G401.6 (cell line): ENCODE data around the gene BTBD6.
"Not testable (repeated sequence)": the region's sequence is repeated elsewhere in the genome, so short reads cannot be mapped to it uniquely, and the experiment has no call there.

Source experiments
- FAIRE-seq: peaks from 2 replicates; lab custom pipeline; 2012; peaks lifted over from hg19 to GRCh38; lab: Jason Lieb, UNC

BTBD6 gene

DNA sequence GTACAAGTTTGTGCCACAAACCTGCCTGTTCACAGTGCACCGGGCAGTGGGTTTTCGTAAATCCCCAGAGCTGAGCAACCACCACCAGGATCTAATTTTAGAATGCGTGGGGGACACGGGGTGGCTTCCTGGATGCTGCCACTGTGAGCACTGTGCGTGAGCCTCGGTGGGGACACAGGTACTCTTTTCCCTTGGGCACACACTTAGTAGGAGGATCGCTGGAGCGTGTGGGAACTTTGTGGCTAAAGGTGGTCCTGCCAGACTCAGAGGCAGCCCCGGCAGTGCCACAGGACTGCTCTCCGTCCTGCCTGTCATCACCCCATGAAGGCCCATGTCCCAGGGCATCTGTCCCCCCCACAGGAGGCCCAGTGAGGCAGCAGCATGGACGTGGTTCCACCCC, 21.1 kb downstream of the BTBD6 start:
- no peak for FAIRE-seq

GRCh38 chr14:105271224-105271890, 23.0 kb downstream of the BTBD6 start:
- FAIRE-seq: no peak

DNA sequence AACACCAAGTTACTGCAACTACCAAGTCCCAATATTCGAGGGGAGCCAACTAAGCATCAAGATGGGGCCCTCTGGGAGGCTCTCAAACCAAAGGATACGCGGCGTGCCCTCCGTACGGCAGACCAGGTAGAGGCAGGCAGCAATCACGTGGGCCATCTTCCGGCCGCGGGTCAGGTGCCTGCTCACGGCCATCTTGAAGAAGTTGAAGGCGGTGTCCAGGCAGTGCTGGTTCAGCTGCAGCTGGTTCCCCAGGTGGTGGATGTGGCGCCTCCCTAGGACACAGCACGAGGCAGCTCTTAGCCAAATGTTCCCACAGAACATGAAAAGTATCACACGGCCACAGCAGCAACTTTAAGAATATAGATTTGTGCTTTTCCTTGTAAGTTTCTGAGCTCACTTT, 24.3 kb downstream of the BTBD6 start:
- no peak for FAIRE-seq

DNA sequence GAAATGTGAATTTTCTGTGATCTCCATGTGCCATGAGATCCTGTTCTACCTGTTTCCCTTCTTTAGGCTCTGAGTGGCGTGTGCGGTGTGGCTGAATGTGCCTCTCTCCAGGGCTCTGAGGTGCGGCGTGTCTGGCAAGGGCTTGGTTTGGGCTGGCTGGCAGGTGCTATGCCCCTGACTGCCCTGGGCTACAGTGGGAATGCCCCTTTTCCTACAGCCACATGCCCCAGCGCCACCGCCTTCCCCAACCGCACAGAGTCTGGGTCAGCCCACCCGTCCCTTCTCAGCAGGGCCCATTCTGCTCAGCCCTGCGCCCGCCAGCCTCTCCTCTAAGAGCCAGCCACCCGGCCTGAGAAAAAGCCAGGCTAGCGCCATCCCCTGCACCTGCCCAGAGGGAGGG, 24.7 kb downstream of the BTBD6 start:
- FAIRE-seq: no peak

DNA sequence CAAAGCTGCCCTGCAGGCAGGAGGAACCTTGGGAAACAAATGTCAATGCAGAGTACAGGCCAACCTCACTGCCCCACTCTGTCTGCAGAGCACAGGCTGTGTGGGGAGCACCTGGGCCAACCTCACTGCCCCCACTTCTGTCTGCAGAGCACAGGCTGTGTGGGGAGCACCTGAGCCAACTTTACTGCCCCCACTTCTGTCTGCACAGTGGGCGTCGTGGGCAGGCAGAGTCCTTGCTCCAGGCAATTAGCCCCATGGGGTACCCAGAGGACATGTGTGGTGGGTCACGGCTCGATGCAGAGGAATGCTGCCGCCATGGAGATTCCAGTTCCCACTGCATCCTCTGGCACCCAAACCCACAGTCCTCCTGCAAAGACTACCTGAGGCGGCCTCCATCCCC, 26.3 kb downstream of the BTBD6 start:
- FAIRE-seq: no peak

DNA sequence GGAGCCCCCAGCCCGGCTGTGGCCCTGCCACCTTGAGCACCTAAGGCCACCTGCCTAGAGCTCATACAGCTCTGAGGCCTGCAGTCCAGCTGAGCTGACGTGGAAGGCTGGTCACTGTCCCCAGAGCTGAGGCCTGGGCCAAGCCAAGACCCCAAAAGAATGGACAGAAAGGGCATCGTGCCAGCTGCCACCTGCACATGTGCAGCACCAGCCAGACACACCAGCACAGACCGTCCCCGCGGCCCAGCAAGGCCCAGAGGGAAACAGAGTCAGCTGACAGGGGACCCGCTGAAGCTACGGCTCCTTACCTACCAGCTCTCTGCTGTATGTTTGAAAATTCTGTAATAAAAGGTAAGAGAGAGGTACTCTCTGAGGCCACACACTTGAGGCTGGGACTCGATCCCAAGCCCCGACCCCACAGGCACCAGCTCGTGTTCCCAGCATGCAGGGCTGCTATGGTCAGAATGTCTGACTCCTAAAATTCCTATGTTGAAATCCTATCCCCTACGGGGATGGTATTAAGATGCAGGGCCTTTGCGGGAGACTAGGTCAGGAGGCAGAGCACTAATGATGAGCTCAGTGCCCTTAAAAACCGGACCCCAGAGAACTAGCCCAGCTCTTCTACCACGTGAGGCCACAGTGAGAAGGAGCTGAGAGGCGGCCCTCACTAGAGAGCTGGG, 27.1 kb downstream of the BTBD6 start:
- no peak for FAIRE-seq

GRCh38 chr14:105277448-105277847, 29.1 kb downstream of the BTBD6 start:
- FAIRE-seq: not testable (repeated sequence)

GRCh38 chr14:105279642-105280361, 31.5 kb downstream of the BTBD6 start:
- FAIRE-seq: no peak

DNA sequence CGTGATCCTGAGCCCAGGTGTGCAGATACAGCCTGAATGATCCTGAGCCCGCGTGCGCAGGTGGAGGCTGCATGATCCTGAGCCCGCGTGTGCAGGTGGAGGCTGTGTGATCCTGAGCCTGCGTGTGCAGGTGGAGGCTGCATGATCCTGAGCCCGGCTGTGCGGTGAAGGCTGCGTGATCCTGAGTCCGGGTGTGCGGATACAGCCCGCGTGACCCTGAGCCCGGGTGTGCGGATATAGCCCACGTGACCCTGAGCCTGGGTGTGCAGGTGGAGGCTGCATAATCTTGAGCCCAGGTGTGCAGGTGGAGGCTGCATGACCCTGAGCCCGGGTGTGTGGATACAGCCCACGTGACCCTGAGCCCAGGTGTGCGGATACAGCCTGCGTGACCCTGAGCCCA, 32.2 kb downstream of the BTBD6 start:
- FAIRE-seq: no peak

- peak; percentile 96 for FAIRE-seq
Observed at GRCh38 chr14:105281371-105282097, 33.2 kb downstream of the BTBD6 start.

GRCh38 chr14:105282098-105282725, 33.9 kb downstream of the BTBD6 start:
- no peak for FAIRE-seq

- no peak for FAIRE-seq
Observed at GRCh38 chr14:105283028-105283427, 34.7 kb downstream of the BTBD6 start.

GRCh38 chr14:105283899-105284298, 35.6 kb downstream of the BTBD6 start:
- FAIRE-seq: no peak

DNA sequence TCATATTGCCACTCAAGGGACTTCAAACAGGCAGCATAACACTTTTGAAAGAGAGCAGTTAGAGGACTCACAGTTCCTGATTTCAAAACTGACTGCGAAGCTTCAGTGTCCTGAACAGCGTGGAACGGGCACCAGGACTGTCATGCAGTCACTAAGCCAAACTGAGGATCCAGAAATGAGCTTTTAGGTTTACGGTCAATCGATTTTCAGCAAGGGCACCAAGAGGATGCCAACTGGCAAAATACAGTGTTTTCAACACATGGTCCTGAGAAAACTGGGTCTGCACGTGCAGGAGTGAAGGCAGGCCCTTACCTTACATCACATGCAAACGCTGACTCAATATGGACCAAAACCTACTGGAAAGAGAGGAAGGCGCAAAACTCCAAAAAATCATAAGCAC, 36.8 kb downstream of the BTBD6 start:
- no peak for FAIRE-seq

DNA sequence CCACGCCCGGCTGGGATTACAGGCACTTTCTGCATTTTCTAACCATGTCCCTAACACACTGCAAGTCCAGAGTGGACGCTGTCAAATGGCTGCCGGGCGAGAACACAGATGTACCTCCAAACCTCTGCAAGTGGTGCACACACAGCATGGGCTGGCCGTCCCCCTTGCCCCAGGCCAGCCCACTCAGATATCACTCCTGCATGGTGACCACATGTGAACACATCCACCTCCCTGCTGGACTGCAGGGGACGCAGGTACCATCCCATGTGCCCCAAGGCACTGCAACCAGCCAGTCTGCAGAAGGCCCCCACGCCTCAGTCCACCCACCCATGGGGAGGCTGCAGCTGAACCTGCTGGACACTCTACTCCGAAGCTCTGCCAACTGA, 38.4 kb downstream of the BTBD6 start:
- FAIRE-seq: no peak

DNA sequence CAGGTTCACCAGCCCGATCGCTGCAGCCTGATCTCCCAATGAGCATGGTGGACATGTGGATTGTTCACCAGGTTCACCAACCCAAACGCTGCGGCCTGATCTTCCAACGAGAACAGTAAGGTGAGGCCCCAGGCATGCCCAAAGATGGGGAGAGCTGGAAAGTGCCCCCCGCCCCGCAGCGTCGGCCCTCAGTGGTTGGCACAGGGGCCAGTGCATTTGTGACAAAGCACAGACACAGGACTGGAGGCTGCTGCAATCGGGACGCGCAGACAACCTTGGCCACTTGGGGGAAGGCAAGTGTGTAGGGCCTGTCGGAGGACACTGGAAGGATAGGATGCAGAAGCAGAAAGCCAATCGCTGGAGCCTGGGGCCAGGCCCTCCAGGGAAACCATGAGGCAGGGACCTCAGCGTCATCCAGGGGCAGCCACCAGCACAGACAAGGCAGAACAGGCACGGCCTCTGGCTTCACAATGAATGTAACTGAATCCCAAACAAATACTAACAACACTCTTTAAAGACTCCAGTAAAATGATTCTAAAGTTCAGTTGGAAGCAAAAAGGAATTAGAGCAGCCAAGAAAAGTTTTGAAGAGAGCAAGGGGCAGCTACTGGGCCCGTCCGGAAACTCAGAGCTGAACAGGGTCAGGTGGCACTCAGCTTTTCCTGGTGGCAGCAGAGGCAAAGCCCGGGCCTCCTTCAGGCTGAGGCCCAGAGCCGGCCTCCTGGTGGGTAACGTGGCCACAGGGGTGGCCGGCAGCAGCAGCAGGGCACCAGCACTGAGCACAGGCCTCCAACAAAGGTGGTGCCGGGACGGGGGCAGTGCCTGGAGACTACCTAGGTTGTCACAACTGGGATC, 39.1 kb downstream of the BTBD6 start:
- no peak for FAIRE-seq

GRCh38 chr14:105288936-105289335, 40.6 kb downstream of the BTBD6 start:
- FAIRE-seq: not testable (repeated sequence)

- no peak for FAIRE-seq
Observed at GRCh38 chr14:105290621-105291346, 42.5 kb downstream of the BTBD6 start.

GRCh38 chr14:105292826-105293711, 44.7 kb downstream of the BTBD6 start:
- FAIRE-seq: no peak

- FAIRE-seq: no peak
Observed at GRCh38 chr14:105294142-105294597, 45.8 kb downstream of the BTBD6 start.
